Mammary epithelial cell (primary cell): Measurements from ENCODE around the gene SEPTIN12.

Experiments used
- EZH2 ChIP-seq: IDR thresholded peaks from 2 replicates; pipeline ENCODE4 v1.6.1; 2012; ENCODE audit warnings: low read length, inconsistent platforms, borderline replicate concordance
- TF ChIP-seq, protein P1 (sequence below), 2 donors: IDR thresholded peaks in 1 of 2; conservative IDR thresholded peaks in 1 of 2; 2 replicates each; pipeline ENCODE4 v1.5.1; 2011 to 2012; ENCODE audit warnings: inconsistent platforms in 2 of 2, low read length in 2 of 2, mild to moderate bottlenecking in 2 of 2, control low read depth in 1 of 2, low read depth in 1 of 2; ENCODE audit not compliant: insufficient read depth in 1 of 2; ENCODE audit errors: extremely low read depth in 1 of 2

DNA sequence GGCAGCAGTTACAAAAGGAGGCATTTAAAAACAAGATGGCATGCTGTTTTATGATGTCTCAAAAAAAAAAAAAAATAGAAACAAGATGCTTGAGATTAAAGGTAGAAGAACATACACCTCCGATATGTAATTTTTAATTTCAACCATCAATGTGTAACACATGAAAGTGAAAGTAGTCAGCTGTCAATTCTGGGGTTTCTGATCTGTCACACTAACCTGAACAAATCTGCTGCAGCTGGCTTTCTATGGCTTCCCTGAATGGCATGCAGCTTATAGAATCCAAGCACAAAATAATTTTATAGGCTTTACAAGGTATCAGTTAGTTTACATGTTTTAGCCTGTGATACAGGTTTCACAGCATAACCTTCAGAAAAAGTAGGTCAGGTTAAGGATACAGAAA is 45.4 kb upstream of the SEPTIN12 start:
- TF ChIP-seq EZH2 = no peak
- TF ChIP-seq, protein P1, sequence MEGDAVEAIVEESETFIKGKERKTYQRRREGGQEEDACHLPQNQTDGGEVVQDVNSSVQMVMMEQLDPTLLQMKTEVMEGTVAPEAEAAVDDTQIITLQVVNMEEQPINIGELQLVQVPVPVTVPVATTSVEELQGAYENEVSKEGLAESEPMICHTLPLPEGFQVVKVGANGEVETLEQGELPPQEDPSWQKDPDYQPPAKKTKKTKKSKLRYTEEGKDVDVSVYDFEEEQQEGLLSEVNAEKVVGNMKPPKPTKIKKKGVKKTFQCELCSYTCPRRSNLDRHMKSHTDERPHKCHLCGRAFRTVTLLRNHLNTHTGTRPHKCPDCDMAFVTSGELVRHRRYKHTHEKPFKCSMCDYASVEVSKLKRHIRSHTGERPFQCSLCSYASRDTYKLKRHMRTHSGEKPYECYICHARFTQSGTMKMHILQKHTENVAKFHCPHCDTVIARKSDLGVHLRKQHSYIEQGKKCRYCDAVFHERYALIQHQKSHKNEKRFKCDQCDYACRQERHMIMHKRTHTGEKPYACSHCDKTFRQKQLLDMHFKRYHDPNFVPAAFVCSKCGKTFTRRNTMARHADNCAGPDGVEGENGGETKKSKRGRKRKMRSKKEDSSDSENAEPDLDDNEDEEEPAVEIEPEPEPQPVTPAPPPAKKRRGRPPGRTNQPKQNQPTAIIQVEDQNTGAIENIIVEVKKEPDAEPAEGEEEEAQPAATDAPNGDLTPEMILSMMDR (conservative IDR thresholded peaks at IDR 0.05 in 1 of 2, IDR thresholded peaks at IDR 0.05 in 1 of 2; ENCODE audit: extremely low read depth in 1 of 2, insufficient read depth in 1 of 2, low read depth in 1 of 2, low read length in 2 of 2) = no peak
